HG02852 (cell line): Measurements from ENCODE around the gene SHANK3.
A peak's percentile ranks its signal among the peaks of the same experiment; 100 is the strongest.
"Not testable (repeated sequence)": the region's sequence is repeated elsewhere in the genome, so short reads cannot be mapped to it uniquely, and the experiment has no call there.

ENCODE experiments used
- ATAC-seq: cut with Tn5 transposase; IDR thresholded peaks from one replicate; pipeline ENCODE4 v1.9.1; 2021; ENCODE audit warnings: mild to moderate bottlenecking, moderate library complexity; ENCODE audit not compliant: unreplicated experiment

The SHANK3 gene

DNA sequence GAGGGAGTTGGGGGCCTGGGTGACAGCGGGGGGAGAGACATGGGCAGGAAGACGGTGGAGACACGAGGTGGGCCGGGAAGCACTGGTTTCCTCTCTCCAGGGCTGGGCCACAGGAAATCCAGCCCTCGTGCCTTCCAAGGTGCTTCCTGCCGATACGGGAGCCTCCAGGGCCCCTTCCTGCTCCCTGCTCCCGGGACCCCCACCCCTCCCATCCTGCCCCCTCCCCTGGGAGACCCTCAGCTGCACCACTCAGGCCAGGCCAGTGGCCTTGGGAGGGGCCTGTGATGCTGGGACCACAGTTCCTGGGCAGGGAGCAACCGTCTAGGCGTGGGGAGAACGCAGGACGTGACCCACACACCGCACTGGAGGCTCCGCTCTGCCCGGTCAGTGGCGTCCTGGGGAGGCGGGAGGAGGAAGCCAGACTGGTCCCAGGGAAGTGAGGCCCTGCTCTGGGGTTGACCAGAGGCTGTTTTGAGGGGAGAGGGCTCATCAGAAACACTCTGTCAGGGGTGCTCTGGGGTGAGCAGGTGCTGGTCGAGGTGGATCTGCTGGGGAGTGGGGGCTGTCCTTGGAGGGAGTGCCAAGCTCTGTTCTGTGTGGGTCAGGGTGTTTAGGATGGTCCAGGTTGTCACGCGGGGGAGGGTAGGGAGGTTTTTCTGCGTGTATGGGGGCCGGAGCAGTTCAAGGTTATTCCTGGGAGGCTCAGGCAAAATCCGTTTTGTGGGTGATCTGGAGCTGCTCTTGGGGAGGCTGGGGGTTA lies at the start of gene SHANK3:
Gene SHANK3 (plus strand): TSS at position 353 of the 760 bp plus-strand sequence.
- no peak for ATAC-seq

- no peak for ATAC-seq
These were observed 48.1 kb upstream of the SHANK3 start for GRCh38 chr22:50624347-50625130.

DNA sequence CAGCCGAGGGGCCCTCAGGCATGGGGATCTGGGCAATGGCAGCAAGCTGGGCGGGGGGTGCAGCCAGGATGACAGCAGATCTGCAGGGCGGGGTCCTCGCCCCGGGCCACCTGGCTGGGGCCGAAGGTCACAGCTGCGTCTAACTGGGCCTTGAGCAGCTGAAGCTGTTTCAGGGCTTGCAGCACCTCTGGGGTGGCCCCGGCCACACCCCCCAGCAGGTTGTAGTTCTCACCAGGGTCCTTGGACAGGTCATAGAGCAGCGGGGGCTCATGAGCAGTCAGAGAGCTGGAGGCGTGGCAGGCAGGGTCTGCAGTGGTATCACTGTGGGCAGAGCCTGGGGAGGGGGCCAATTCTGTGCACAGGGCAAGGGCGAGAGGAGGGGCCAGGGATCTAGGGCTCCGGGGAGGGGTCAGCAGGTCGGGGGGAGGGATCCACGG lies 47.5 kb upstream of the SHANK3 start:
- ATAC-seq, result no peak

- ATAC-seq, result no peak
These were observed 46.9 kb upstream of the SHANK3 start for GRCh38 chr22:50625568-50626313.

DNA sequence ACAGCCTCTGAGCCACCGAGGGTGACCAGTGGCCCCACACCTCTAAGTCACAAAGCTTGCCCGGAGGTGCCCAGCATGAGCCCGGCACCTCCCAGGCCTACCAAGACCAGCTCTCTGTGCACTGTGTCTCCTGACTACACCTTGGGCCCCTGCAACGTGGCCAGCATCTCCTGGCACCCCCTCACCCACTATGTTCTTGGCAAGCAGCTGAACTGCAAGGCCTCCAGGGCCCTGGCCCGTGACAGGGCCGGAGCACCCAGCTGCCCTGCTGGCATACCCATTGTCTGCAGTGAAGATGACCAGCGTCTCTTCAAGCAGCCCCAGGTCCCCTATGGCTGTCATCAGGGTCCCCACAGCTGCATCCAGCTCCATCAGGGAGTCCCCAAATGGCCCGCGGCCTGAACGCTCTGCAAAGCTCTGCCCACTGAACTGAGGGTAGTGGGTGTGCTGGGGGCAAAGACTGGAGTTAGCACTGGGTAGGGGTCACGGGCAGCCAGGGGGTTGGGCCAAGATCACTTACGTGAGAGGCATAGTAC lies 46.2 kb upstream of the SHANK3 start:
- ATAC-seq, result no peak

DNA sequence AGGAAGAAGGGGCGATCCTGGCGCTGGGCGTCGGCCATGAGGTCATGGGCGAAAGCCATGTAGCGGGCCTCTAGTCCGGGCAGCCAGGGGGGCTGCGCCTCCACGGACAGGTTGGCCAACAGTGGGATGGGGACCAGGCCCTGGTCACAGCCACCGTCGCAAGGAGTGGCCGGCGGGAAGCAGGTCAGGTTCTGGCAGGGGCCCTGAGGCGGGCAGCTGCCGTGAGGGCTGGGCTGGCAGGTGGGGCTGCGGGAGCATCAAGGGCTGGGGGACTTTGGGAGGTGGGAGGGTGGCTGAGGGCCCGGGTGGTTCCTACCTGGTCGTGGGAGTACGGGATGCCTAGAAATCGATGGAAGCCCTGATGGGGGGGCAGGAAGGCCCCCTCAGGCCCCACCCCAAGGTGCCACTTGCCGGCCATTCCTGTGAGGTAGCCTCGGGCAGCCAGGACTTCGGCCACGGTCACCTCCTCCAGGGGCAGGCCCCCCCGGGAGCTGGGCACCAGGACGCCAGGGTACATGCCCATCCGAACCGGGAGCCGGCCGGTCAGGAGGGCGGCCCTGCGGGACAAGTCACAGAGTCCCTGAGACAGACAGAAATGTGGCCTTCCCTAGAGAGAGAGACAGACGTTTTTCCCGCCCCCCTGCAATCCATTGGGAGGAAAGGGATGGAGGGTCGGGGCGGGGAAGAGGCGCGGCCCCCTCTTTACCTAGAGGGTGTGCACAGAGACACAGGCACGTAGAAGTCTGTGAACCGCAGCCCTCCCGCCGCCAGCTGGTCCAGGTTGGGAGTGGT lies 45.6 kb upstream of the SHANK3 start:
- ATAC-seq, result no peak

- peak; percentile 81 for ATAC-seq
These were observed 44.7 kb upstream of the SHANK3 start, which contains the start of gene ARSA for GRCh38 chr22:50627642-50628542. ARSA (minus strand) TSS chr22:50628152; CDS start chr22:50627779, 373 bp downstream.

- no peak for ATAC-seq
These were observed 44.0 kb upstream of the SHANK3 start for GRCh38 chr22:50628543-50629134.

GRCh38 chr22:50630376-50630775 lies 42.2 kb upstream of the SHANK3 start:
- no peak for ATAC-seq

GRCh38 chr22:50633086-50633485 lies 39.5 kb upstream of the SHANK3 start:
- no peak for ATAC-seq

- no peak for ATAC-seq
These were observed 38.9 kb upstream of the SHANK3 start for GRCh38 chr22:50633771-50634170.

DNA sequence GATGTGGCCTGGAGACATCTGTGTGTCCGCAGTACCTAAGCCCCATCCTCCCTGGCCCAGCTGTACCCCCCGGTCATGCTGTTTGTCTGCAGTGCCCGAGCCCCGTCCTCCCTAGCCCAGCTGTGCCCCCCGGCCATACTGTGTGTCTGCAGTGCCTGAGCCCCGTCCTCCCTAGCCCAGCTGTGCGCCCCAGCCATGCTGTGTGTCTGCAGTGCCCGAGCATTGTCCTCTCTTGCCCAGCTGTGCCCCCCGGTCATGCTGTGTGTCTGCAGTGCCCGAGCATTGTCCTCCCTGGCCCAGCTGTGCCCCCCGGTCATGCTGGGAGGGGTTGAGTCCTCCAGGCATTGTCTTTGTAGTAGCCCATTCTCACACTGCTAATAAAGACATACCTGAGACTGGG lies 37.0 kb upstream of the SHANK3 start:
- ATAC-seq, result no peak

- ATAC-seq, result not testable (repeated sequence)
These were observed 32.3 kb upstream of the SHANK3 start for GRCh38 chr22:50640296-50640695.

DNA sequence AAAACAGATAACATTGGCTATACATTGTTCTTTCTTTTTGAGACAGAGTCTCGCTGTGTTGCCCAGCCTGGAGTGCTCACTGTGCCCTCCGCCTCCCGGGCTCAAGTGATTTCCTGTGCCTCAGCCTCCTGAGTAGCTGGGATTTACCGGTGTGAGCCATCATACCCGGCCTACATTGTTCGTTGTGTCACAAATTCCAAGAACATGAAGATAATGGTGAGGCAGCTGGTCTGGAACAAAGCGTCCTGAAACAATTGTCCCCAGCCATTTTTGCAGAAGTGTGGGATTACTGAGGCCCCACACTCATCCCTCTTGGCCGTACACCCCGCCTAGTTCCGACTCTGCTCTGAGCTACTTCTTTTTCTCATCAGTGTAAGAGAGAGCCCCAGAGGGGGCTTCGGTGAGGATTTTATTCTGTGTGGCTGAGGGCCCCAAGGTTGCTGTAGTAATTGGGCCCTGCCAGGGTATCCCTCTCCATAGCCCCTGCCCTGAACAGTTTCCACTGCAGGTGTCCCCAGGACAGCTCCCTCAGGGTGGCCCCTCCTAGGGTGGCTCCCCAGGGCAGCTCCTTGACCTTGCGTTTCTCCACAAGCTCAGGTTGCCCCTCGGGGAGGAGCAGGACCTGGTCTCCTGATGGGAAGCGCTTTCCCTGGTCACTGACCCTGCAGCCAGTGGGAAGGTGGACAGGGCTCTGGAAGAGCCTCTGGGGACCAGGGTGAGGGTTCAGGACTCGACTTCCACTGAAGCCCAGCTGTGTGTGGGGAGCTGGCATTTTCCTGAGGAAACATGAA lies 31.6 kb upstream of the SHANK3 start:
- no peak for ATAC-seq

GRCh38 chr22:50641696-50642607 lies 30.7 kb upstream of the SHANK3 start:
- ATAC-seq, result no peak

DNA sequence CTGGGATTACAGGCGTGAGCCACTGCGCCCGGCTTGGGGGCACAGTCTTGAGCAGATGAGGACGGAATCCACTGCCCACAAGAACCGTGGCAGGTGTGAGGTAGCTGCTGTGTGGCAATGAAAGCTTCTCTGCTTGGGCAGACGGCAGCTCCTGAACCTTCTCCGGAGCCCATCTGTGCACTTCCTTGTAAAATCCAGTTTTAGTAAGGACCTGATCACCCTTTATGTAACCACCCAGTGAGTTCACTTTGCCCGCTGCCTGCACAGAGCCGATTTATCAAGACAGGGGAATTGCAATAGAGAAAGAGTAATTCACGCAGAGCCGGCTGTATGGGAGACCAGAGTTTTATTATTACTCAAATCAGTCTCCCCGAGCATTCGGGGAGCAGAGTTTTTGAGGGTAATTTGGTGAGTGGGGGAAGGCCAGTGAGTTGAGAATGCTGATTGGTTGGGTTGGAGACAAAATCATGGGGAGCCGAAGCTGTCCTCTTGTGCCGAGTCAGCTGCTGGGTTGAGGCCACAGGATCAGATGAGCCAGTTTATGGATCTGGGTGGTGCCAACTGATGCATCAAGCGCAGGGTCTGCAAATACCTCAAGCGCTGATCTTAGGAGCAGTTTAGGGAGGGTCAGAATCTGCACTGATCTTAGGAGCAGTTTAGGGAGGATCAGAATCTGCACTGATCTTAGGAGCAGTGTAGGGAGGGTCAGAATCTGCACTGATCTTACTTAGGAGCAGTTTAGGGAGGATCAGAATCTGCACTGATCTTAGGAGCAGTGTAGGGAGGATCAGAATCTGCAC lies 29.4 kb upstream of the SHANK3 start:
- ATAC-seq, result not testable (repeated sequence)
